GM19239 (cell line): ENCODE results near the gene STX17.

Experiments
- DNase-seq: peaks from one replicate; pipeline ENCODE4 v3.0.0; 2011; ENCODE audit warnings: low spot score; ENCODE audit not compliant: insufficient read length
- FAIRE-seq: peaks from 2 replicates; lab custom pipeline; 2011; peaks lifted over from hg19 to GRCh38; lab: Jason Lieb, UNC

STX17 gene

GRCh38 chr9:99903393-99903792, 3.1 kb upstream of the STX17 start:
- FAIRE-seq (no peak), DNase-seq (no peak)

- DNase-seq, result no peak
- no peak for FAIRE-seq
These were observed 536 bp upstream of the STX17 start for GRCh38 chr9:99905833-99906402.

GRCh38 chr9:99907208-99907532, 716 bp downstream of the STX17 start:
- DNase-seq, result no peak
- no peak for FAIRE-seq

GRCh38 chr9:99911600-99911999, 5.1 kb downstream of the STX17 start:
- DNase-seq (no peak), FAIRE-seq (no peak)

DNA sequence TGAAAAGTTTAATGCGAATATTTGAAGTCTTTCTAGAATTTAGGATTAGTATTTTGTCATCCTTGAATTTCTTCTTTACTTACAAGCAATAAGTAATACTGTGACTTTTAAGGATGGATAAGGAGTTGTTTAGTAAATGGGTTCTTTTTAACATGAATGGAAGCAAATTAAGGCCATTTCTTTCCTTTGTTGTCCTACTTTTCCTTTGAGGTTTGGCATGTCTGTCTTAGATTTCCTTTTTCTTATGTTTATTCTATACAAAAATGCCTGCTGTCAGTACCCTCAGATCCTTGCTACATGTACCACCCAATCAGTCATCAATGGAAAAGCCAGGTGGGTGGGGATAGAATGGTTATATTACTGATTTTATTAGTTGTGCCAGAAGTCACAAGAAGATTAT, 10.2 kb downstream of the STX17 start:
- FAIRE-seq (no peak), DNase-seq (no peak)

DNA sequence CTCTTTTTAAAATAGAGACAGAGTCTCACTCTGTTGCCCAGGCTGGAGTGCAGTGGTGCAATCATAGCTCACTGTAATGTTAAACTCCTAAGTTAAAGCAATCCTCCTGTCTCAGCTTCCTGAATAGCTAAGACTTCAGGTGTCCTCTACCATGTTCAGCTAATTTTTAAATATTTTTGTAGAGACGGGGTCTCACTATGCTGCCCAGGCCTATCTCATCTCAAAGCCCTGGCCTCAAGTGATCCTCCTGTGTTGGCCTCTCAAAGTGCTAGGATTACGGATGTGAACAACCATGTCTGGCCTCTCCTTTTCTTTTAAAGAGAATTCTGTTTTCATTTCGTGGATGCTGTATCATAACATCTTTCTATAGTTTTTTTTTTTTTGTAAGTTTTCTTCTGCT, 11.7 kb downstream of the STX17 start:
- DNase-seq (no peak), FAIRE-seq (no peak)

DNA sequence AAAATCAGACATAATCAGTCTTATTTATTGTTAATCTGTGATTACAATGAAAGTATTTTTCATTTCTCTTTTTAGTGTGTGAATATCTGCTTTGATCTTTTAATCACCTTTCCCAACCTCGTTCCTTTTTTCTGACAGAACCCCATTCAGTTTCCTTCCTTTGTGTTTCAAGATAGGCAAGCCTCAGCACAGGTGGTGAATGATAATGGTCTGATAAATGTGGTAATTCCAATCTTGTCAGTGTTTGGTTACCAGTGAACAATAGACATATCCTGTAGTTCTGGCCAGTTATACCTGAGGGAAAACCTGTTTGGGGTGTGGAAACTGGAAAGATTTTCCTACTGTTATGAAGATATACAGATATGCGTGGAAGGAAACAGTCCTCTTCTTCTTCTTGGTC, 13.5 kb downstream of the STX17 start:
- DNase-seq (no peak), FAIRE-seq (peak; percentile 4)

GRCh38 chr9:99921875-99922710, 15.6 kb downstream of the STX17 start:
- FAIRE-seq, result no peak
- DNase-seq, result no peak

GRCh38 chr9:99922711-99923030, 16.2 kb downstream of the STX17 start:
- FAIRE-seq, result no peak
- DNase-seq, result no peak

DNA sequence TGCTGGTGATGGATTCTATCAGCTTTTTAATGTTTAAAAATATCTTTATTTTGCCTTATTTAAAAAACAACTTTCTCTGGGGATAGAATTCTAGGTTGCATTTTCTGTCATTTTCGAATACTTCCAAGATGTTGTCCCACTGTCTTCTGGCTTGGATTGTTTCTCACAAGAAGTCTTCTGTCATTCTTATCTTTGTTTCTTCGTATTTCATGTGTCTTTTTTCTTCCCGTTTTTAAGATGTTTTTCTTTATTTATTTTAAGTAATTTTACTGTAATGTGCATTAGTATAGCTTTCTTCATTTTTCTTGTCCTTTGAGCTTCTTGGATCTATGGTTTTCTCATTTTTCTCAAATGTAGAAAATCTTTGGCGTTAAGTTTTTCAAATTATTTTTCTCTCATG, 19.1 kb downstream of the STX17 start:
- FAIRE-seq, result peak; percentile 4
- DNase-seq, result no peak

DNA sequence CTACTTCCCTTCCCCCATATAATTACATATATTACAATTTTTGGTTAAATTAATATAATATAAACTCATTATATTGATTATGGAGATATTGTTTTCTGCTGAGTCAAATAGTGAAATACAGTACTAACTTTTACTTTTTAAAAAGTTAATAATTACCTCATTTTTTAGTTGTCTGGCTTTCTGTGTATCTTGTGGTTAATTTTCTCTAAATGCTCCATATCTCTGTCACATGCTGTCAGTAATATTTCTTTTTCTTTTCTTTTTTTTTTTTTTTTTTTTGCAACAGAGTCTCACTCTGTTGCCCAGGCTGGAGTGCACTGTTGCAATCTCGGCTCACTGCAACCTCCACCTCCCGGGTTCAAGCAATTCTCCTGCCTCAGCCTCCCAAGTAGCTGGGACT, 23.2 kb downstream of the STX17 start:
- DNase-seq (no peak), FAIRE-seq (no peak)

GRCh38 chr9:99931155-99931840, 24.8 kb downstream of the STX17 start:
- FAIRE-seq (no peak), DNase-seq (no peak)

DNA sequence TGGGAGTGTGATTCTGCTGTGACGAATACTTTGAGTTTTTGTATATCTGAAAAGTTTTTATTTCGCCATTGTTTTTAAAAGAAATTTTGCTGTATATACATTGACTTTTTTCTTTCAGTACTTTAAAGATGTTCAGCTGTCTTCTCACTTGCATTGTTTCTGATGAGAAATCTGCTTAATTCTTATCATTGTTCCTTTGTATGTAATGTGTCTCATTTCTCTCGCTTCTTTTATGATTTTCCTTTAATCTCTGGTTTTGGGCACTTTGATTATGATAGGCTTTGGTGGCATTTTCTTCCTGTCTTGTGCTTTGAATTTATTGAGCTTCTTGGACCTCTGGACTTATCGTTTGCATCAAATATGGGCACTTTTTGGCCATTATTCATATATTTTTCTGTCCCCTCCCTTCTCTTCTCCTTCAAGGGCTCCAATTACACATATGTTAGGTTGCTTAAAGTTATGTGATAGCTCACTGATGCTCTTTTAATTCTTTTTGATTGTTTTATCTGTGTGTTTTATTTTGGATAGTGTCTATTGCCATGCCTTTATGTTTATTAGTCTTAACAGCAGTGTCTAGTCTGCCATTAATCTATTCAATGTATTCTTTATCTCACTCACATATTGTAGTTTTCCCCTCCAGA, 30.6 kb downstream of the STX17 start:
- DNase-seq (no peak), FAIRE-seq (no peak)

DNA sequence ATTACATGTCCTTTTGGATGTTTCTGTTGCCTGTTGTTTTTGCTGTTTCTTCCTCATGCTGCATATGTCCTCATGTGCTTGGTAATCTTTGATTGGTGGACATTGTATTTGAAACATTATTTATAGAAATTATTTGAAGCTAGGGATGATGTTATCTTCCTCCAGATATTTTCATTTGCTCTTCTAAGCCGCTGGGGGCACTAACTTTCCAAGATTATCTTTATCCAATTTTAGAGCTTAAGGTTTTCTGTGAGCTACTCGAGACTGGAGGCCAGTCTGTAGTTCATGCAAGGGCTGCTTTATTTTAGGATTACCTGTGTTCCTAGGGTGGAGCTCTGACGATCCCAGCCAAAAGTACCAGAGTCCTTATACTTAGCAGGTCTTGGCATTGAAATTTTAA, 40.9 kb downstream of the STX17 start:
- FAIRE-seq (no peak), DNase-seq (no peak)

DNA sequence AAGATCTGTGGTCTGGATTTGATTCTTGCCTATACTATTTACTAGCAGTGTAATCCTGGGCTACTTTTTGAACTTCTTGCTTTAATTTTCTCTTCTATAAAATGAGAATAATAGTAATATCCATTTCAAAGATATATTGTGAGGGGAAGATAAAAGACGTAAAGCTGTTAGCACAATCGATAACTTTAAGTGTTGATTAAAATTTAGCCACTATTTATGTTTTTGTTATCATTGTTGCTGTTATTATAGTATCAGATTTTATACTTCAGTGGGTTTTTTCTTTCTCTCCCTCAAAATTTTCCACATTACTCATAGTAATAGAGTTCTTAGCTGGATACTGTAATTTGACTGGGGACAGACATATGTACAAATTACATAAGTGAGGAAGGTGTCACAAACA, 42.0 kb downstream of the STX17 start:
- DNase-seq, result no peak
- no peak for FAIRE-seq

- FAIRE-seq, result no peak
- no peak for DNase-seq
These were observed 42.4 kb downstream of the STX17 start for GRCh38 chr9:99948896-99949295.

- no peak for DNase-seq
- FAIRE-seq, result no peak
These were observed 47.5 kb downstream of the STX17 start for GRCh38 chr9:99953861-99954507.

DNA sequence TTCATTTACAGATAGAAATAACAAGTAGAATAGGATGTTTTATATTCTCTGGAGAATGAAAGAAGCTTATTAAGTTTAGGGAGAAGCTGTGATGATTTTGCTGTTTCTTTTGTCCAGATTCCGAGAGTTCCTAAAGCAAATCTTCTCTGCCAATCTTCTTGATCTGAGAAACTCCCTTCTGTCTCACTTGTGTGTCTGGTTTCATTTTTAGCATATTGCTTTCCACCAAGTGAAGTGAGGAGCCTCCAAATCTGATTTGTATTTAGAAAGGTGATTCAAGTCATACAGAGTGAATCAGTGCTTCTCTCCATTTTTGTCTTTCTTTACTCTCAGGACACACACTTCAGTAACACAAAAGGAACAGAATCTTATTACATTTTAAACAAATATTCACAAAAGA, 48.4 kb downstream of the STX17 start:
- DNase-seq (peak; percentile 1), FAIRE-seq (peak; percentile 90)

DNA sequence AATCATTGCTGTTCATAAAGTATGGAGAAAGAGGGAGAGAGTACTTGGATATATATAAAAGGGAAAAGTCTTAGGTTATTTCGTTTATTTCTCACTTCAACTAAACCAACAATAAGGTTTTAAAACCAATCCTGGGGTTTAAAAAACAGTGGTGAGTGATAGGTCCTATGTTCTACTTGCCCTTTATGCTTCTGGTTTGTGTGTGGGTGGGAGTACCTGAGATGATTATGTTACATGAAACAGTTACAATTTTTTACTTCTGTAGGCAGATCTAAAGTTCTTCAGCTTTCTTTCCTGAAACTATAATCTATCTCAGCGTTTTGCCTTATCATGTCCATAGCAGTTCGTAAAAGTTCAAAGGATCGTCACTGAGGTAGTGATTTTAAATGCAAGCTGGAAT, 49.2 kb downstream of the STX17 start:
- FAIRE-seq (peak; percentile 37), DNase-seq (no peak)

- DNase-seq (no peak), FAIRE-seq (no peak)
These were observed 56.3 kb downstream of the STX17 start for GRCh38 chr9:99962680-99963261.
